ENCODE data around the gene KCNMA1.

DNA sequence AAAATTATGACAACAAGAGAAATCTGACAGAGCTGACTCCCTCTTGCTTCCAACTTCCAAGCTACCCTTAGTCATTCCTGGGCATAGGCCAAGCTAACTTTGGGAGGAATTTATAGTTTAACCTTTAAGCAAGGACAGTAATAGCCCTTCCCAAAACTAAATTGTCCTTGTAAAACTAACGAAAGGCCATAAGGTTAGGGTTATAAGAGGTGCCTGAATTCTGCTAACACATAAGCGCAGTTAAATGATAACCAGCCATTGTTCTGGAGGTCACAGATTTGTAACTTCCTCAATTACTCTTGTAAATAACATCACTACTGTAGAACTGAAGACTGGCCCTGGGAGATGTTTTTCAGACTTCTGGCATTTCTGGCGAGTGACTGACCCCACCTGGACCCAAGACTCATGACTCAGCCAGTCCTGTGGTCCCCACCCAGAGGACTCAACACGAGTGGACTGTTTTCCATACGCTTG is 481.2 kb downstream of the KCNMA1 start:
- TF ChIP-seq CTCF (IDR thresholded peaks at IDR 0.05) (no peak), POLR2A (IDR thresholded peaks at IDR 0.05) (no peak), POLR2AphosphoS5 (IDR thresholded peaks at IDR 0.05) (no peak)
